ENCODE data around the gene OR2W3. TPM values are rescaled to one million over a fixed set of nuclear protein-coding genes. Genes with fewer than 3 reads are reported as not detected.

The OR2W3 gene
- total and polyA plus RNA-seq, 8 donors = 0.24 to 2.1 (median 0.46) TPM; not detected in 1

DNA sequence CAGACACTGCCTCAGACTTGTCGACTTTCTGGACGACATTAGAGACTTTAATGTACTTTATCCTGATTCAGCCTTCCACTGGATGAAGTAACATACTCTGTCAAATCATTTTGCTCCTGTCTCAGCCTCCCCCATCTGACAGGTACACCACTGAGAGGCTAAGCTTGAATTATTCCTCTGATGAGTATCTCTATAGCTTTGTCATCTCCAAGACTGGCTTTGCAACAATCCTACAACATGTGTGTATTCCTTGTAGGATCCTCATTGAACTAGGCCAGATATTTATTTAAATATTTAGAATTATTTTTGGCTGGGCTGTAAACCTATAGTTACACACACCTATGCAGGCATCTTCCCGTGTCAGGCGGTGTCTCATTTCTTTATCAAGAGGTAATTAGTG is 39.5 kb upstream of the OR2W3 start:
- Histone ChIP-seq H3K4me3 (no peak overlapping the region), H3K4me1 (peaks cover 0 to 14% of the 10 kb centered on the region in 2 donors), H3K27me3 (peaks cover 13 to 39% of the 10 kb centered on the region in 2 donors), H3K27ac (no peak overlapping the region), H3K9me3 (no peaks in the 10 kb centered on the region), H3K36me3 (no peaks in the 10 kb centered on the region)
- intact Hi-C loops (cut with DNase I) = no loop called here
- ATAC-seq (no peak), DNase-seq (no peak)
- TF ChIP-seq, protein P1, sequence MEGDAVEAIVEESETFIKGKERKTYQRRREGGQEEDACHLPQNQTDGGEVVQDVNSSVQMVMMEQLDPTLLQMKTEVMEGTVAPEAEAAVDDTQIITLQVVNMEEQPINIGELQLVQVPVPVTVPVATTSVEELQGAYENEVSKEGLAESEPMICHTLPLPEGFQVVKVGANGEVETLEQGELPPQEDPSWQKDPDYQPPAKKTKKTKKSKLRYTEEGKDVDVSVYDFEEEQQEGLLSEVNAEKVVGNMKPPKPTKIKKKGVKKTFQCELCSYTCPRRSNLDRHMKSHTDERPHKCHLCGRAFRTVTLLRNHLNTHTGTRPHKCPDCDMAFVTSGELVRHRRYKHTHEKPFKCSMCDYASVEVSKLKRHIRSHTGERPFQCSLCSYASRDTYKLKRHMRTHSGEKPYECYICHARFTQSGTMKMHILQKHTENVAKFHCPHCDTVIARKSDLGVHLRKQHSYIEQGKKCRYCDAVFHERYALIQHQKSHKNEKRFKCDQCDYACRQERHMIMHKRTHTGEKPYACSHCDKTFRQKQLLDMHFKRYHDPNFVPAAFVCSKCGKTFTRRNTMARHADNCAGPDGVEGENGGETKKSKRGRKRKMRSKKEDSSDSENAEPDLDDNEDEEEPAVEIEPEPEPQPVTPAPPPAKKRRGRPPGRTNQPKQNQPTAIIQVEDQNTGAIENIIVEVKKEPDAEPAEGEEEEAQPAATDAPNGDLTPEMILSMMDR (IDR thresholded peaks at IDR 0.05) = no peak

GRCh38 chr1:247857069-247857984 is 38.1 kb upstream of the OR2W3 start, which contains the start of gene TRIM58:
Gene TRIM58 (plus strand): TSS chr1:247857187. CDS start chr1:247857247, 60 bp downstream.
- DNase-seq (peak in 1 of 4 donors; percentile 79), ATAC-seq (peak; percentile 75)
- H3K4me3 ChIP-seq = peak within 1 kb of the TSS; percentile 31 to 42
- peaks cover 13 to 39% of the 10 kb centered on the region in 2 donors for H3K27me3 ChIP-seq
- TF ChIP-seq, protein P1 (IDR thresholded peaks at IDR 0.05) = no peak
- no peak within 1 kb of the TSS for H3K27ac ChIP-seq
- no peaks in the 10 kb centered on the region for H3K9me3 ChIP-seq
- intact Hi-C loops (cut with DNase I) = no loop called here
- peaks cover 0 to 14% of the 10 kb centered on the region in 2 donors for H3K4me1 ChIP-seq
- H3K36me3 ChIP-seq = no peaks in the 10 kb centered on the region

- H3K4me1 ChIP-seq = peaks cover 0 to 14% of the 10 kb centered on the region in 2 donors
- peaks cover 13 to 39% of the 10 kb centered on the region in 2 donors for H3K27me3 ChIP-seq
- intact Hi-C loops (cut with DNase I) = no loop called here
- H3K36me3 ChIP-seq = no peaks in the 10 kb centered on the region
- H3K4me3 ChIP-seq = peak overlapping the region; percentile 31 to 42
- no peak overlapping the region for H3K27ac ChIP-seq
- DNase-seq (no peak), ATAC-seq (no peak)
- no peaks in the 10 kb centered on the region for H3K9me3 ChIP-seq
- TF ChIP-seq, protein P1 (IDR thresholded peaks at IDR 0.05) = no peak
Measured at GRCh38 chr1:247857985-247858619, 37.3 kb upstream of the OR2W3 start.

GRCh38 chr1:247862756-247863155 is 32.6 kb upstream of the OR2W3 start:
- H3K27ac ChIP-seq = no peak overlapping the region
- H3K36me3 ChIP-seq = no peaks in the 10 kb centered on the region
- peaks cover 0 to 5% of the 10 kb centered on the region in 2 donors for H3K4me1 ChIP-seq
- no peak overlapping the region for H3K4me3 ChIP-seq
- peaks cover 5 to 15% of the 10 kb centered on the region in 2 donors for H3K27me3 ChIP-seq
- DNase-seq (no peak), ATAC-seq (no peak)
- TF ChIP-seq, protein P1 (IDR thresholded peaks at IDR 0.05) = no peak
- intact Hi-C loops (cut with DNase I) = no loop called here
- no peaks in the 10 kb centered on the region for H3K9me3 ChIP-seq

DNA sequence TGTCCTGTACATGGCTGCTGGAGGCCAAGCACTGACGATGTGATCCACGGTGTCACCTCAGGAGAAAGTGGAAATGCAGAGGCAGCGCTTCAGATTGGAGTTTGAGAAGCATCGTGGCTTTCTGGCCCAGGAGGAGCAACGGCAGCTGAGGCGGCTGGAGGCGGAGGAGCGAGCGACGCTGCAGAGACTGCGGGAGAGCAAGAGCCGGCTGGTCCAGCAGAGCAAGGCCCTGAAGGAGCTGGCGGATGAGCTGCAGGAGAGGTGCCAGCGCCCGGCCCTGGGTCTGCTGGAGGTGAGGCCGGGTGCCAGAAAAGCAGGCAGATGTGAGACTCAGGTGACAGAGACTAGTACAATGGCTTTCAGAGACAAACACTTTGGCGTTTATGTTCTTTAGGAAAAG is 30.7 kb upstream of the OR2W3 start:
- Histone ChIP-seq H3K27me3 (no peaks in the 10 kb centered on the region), H3K27ac (no peak overlapping the region), H3K4me3 (no peak overlapping the region), H3K9me3 (no peaks in the 10 kb centered on the region), H3K36me3 (no peaks in the 10 kb centered on the region), H3K4me1 (no peaks in the 10 kb centered on the region)
- ATAC-seq (no peak), DNase-seq (no peak)
- TF ChIP-seq, protein P1 (IDR thresholded peaks at IDR 0.05) = no peak
- intact Hi-C loops (cut with DNase I) = no loop called here
